SK-N-SH (cell line): ENCODE results near the gene RBL2. TPM values are rescaled to one million over a fixed set of nuclear protein-coding genes. Genes with fewer than 3 reads are reported as not detected.

Experiments used
- CTCF ChIA-PET: fragments of 300-600, 350-600 bp; formaldehyde crosslinking; extraction: SDS; loops from one replicate; lab custom pipeline; 2021; lab: Yijun Ruan, JAX
- POLR2A ChIA-PET: fragments of 350-600 bp; sonication (Branson Sonifier 250); formaldehyde crosslinking; extraction: SDS; loops from one replicate; lab custom pipeline; 2020; ENCODE audit warnings: antibody characterized with exemption, inconsistent platforms; lab: Yijun Ruan, JAX
- DNase-seq: peaks from one replicate; pipeline ENCODE4 v3.0.0; 2012
- H2AFZ ChIP-seq: fragments of 200-600 bp; sonication (generic); 2 replicates; pipeline ENCODE4 v1.8.1; 2016; ENCODE audit warnings: antibody characterized with exemption, mild to moderate bottlenecking, low read depth
- H3F3A ChIP-seq: fragments of 200-600 bp; sonication (generic); replicated peaks from 2 replicates; pipeline ENCODE3; 2016; ENCODE audit warnings: antibody characterized with exemption, mild to moderate bottlenecking; ENCODE audit not compliant: insufficient read depth
- H3K27ac ChIP-seq, 2 experiments: fragments of 200-500 bp in 1 of 2; fragments of 200-600 bp in 1 of 2; sonication (Bioruptor generic) in 1 of 2; sonication (generic), shearing (Covaris generic) in 1 of 2; 2 replicates each; pipeline versions ENCODE4 v1.5.1 to v1.6.1; 2014 to 2016; ENCODE audit warnings: low read depth in 2 of 2, inconsistent platforms in 1 of 2, low read length in 1 of 2, mild to moderate bottlenecking in 1 of 2, mixed read lengths in 1 of 2
- H3K27me3 ChIP-seq: fragments of 200-600 bp; sonication (generic), shearing (Covaris generic); 2 replicates; pipeline ENCODE4 v1.6.1; 2016; ENCODE audit warnings: mixed run types; ENCODE audit not compliant: insufficient read depth
- H3K36me3 ChIP-seq, 2 experiments: fragments of 200-500 bp in 1 of 2; fragments of 200-600 bp in 1 of 2; sonication (Bioruptor generic) in 1 of 2; sonication (generic) in 1 of 2; replicated peaks in 1 of 2; 2 replicates each; pipeline versions ENCODE3 to v1.5.1; 2014 to 2016; ENCODE audit warnings: low read length in 1 of 2, mild to moderate bottlenecking in 1 of 2; ENCODE audit not compliant: insufficient read depth in 2 of 2, control insufficient read depth in 1 of 2
- H3K4me1 ChIP-seq, 2 experiments: fragments of 200-500 bp in 1 of 2; fragments of 200-600 bp in 1 of 2; sonication (Bioruptor generic) in 1 of 2; sonication (generic), shearing (Covaris generic) in 1 of 2; 2 replicates each; pipeline versions ENCODE4 v1.5.1 to v1.6.1; 2014 to 2016; ENCODE audit warnings: low read depth in 1 of 2, low read length in 1 of 2, mixed run types in 1 of 2; ENCODE audit not compliant: insufficient read depth in 2 of 2, control insufficient read depth in 1 of 2
- H3K4me2 ChIP-seq: fragments of 200-600 bp; sonication (generic), shearing (Covaris generic); 2 replicates; pipeline ENCODE4 v1.6.1; 2017; ENCODE audit warnings: mixed run types
- H3K4me3 ChIP-seq, 2 experiments: fragments of 200-500 bp in 1 of 2; fragments of 200-600 bp in 1 of 2; sonication (Bioruptor generic) in 1 of 2; sonication (generic), shearing (Covaris generic) in 1 of 2; 2 replicates each; pipeline versions ENCODE4 v1.5.1 to v1.8.1; 2014 to 2016; ENCODE audit warnings: low read depth in 2 of 2, inconsistent platforms in 1 of 2, low read length in 1 of 2, mild to moderate bottlenecking in 1 of 2, mixed read lengths in 1 of 2, moderate library complexity in 1 of 2
- H3K79me2 ChIP-seq: fragments of 200-600 bp; sonication (generic); 2 replicates; pipeline ENCODE4 v1.8.1; 2017; ENCODE audit warnings: mild to moderate bottlenecking; ENCODE audit not compliant: insufficient read depth
- H3K9ac ChIP-seq: fragments of 200-600 bp; sonication (generic); 2 replicates; pipeline ENCODE4 v1.6.1; 2017; ENCODE audit warnings: mixed run types
- H3K9me2 ChIP-seq: fragments of 200-600 bp; sonication (generic); 2 replicates; pipeline ENCODE4 v1.6.1; 2017; ENCODE audit warnings: mixed run types
- H3K9me3 ChIP-seq: fragments of 200-600 bp; sonication (generic); 2 replicates; pipeline ENCODE4 v1.6.1; 2017; ENCODE audit warnings: mixed run types, mild to moderate bottlenecking, moderate library complexity
- H4K20me1 ChIP-seq: fragments of 200-600 bp; sonication (generic); 2 replicates; pipeline ENCODE4 v1.6.1; 2017; ENCODE audit warnings: mild to moderate bottlenecking, mixed run types; ENCODE audit not compliant: insufficient read depth
- CHD2 ChIP-seq: fragments of 150-350 bp; IDR thresholded peaks from 2 replicates; pipeline ENCODE4 v1.6.1; 2018; ENCODE audit warnings: low read length; ENCODE audit not compliant: partially characterized antibody
- CTCF ChIP-seq: fragments of 200-600 bp; sonication (generic); IDR thresholded peaks from 2 replicates; pipeline ENCODE4 v1.6.1; 2017; ENCODE audit warnings: antibody characterized with exemption, mild to moderate bottlenecking, moderate library complexity
- ELF1 ChIP-seq: IDR thresholded peaks from 2 replicates; pipeline ENCODE4 v1.4.0; 2012
- FOSL2 ChIP-seq: IDR thresholded peaks from 2 replicates; pipeline ENCODE4 v1.4.0; 2012; ENCODE audit warnings: low read depth, mild to moderate bottlenecking, moderate library complexity, borderline replicate concordance
- FOXM1 ChIP-seq: IDR thresholded peaks from 2 replicates; pipeline ENCODE4 v1.4.0; 2012; ENCODE audit warnings: low read depth, mild to moderate bottlenecking
- GABPA ChIP-seq: IDR thresholded peaks from 2 replicates; pipeline ENCODE4 v1.4.0; 2012; ENCODE audit warnings: low read depth, mild to moderate bottlenecking
- MAX ChIP-seq: IDR thresholded peaks from 2 replicates; pipeline ENCODE4 v1.4.0; 2012; ENCODE audit warnings: low read depth
- NFIC ChIP-seq: IDR thresholded peaks from 2 replicates; pipeline ENCODE4 v1.4.0; 2012; ENCODE audit warnings: borderline replicate concordance
- POLR2AphosphoS5 ChIP-seq: IDR thresholded peaks from 2 replicates; pipeline ENCODE4 v1.6.1; 2012; ENCODE audit warnings: low read depth, low read length
- RFX5 ChIP-seq: IDR thresholded peaks from 2 replicates; pipeline ENCODE4 v1.6.1; 2012; ENCODE audit warnings: mild to moderate bottlenecking, improper control_type of control experiment, low read length
- USF2 ChIP-seq: fragments of 150-350 bp; IDR thresholded peaks from 2 replicates; pipeline ENCODE4 v1.6.1; 2017; ENCODE audit warnings: antibody characterized with exemption, low read length, low read depth, borderline replicate concordance
- YY1 ChIP-seq: IDR thresholded peaks from 2 replicates; pipeline ENCODE4 v1.4.0; 2012; ENCODE audit warnings: low read depth, mild to moderate bottlenecking
- WGBS: methylation state at CpG from one replicate; pipeline ENCODE4 v1.1.6; 2017; ENCODE audit warnings: low lambda C conversion rate; 5-methylcytosine and 5-hydroxymethylcytosine counted together
- polyA plus RNA-seq, 3 experiments: library from polyadenylated mRNA; depleted of rRNA; stranded (reverse); fragments of >200 nt; gene quantifications; 2 replicates each; pipeline ENCODE4 v1.2.3, GENCODE V29; 2012

Gene RBL2
- polyA plus RNA-seq, 1 of the 3 experiments (the other 2 are of a cell fraction), result 28.0 TPM

GRCh38 chr16:53494636-53495035 is 60.4 kb downstream of the RBL2 start:
- DNase-seq, result no peak
- Histone ChIP-seq H3K79me2 (no peaks in the 10 kb centered on the region), H3K4me2 (no peak overlapping the region), H3K36me3 (peaks cover 59 to 76% of the 10 kb centered on the region in 2 experiments), H3K9me3 (no peaks in the 10 kb centered on the region), H3K27ac (no peak overlapping the region), H2AFZ (no peak overlapping the region), H3K27me3 (no peaks in the 10 kb centered on the region), H3K9me2 (no peaks in the 10 kb centered on the region), H3K4me3 (no peak overlapping the region), H4K20me1 (no peaks in the 10 kb centered on the region), H3K4me1 (no peaks in the 10 kb centered on the region), H3F3A (no peaks in the 10 kb centered on the region), H3K9ac (no peak overlapping the region)
- TF ChIP-seq USF2 (no peak), NFIC (no peak), GABPA (no peak), ELF1 (no peak), FOXM1 (no peak), POLR2AphosphoS5 (no peak)
- CTCF ChIA-PET, result interaction anchor here (0.6 kb wide), 1 partner anchor 209 kb away, joined by 3 read pairs; the partner anchor contains the start of genes FTO and RPGRIP1L
- POLR2A ChIA-PET, result no interaction called here
- 93% methylated on average over 6 of the region's 6 CpGs for WGBS

GRCh38 chr16:53495325-53495724 is 61.1 kb downstream of the RBL2 start:
- no peak overlapping the region for H3K4me2 ChIP-seq
- no peaks in the 10 kb centered on the region for H3K9me3 ChIP-seq
- no peak overlapping the region for H3K27ac ChIP-seq
- no peaks in the 10 kb centered on the region for H3K9me2 ChIP-seq
- H3K27me3 ChIP-seq, result no peaks in the 10 kb centered on the region
- H3K4me1 ChIP-seq, result no peaks in the 10 kb centered on the region
- ChIA-PET POLR2A (no interaction called here), CTCF (interaction anchor here (0.6 kb wide), 1 partner anchor 209 kb away, joined by 3 read pairs; the partner anchor contains the start of genes FTO and RPGRIP1L)
- TF ChIP-seq RFX5, result no peak
- TF ChIP-seq MAX, result no peak
- no peak for TF ChIP-seq CHD2
- 0 out of 2 replicates have a peak, but pooled peaks have one; percentile 15 for TF ChIP-seq CTCF
- TF ChIP-seq FOSL2, result no peak
- no peak for TF ChIP-seq YY1
- H3K9ac ChIP-seq, result no peak overlapping the region
- H3F3A ChIP-seq, result no peaks in the 10 kb centered on the region
- H4K20me1 ChIP-seq, result no peaks in the 10 kb centered on the region
- no peaks in the 10 kb centered on the region; the same call in 1 of the 2 replicates for H3K79me2 ChIP-seq
- no peak overlapping the region for H3K4me3 ChIP-seq
- H2AFZ ChIP-seq, result no peak overlapping the region
- H3K36me3 ChIP-seq, result peaks cover 56 to 69% of the 10 kb centered on the region in 2 experiments
- DNase-seq, result no peak
- 93% methylated on average over 3 of the region's 4 CpGs for WGBS
